ENCODE data around the gene CCDC33. TPM values are rescaled to one million over a fixed set of nuclear protein-coding genes. Genes with fewer than 3 reads are reported as not detected.

CCDC33 gene
- total and polyA plus RNA-seq, 2 donors (not counting 3 experiments of a cell fraction or from before 2014, with no cell fraction given) = not detected

DNA sequence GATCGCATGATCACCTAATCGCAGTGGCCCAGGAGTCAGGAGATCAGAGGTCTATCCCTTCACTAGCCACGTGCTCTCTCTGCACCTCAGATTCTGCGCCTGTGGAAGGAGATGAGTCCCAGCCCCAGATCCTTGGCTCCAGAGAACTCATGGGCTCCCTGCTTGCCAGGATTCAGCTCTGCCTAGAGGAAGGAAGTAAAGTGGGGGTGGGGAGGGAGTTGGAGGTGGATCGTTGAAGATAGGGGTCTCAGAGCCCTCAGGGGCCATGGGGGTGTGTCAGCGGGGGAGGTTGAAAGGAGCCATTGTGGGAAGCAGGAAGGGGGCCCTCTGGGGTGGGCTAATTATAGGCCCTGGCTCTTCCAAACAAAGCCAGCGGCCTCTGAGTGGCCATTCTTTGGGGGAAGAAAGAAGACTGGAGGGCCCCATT is 22.3 kb upstream of the CCDC33 start:
- BruUV-seq (replicated peaks) = no TSS peak

More for the DNA sequence above, 22.3 kb upstream of the CCDC33 start:
- Histone ChIP-seq H3K27ac (ENCODE audit: insufficient read depth, low read depth, low read length) (no peak overlapping the region), H3K9me3 (replicated peaks; ENCODE audit: control insufficient read depth, insufficient read depth, low read length) (no peaks in the 10 kb centered on the region), H2AFZ (ENCODE audit: low read depth, low read length) (no peak overlapping the region), H3K4me1 (ENCODE audit: control insufficient read depth, extremely low read depth, insufficient read depth, low read length) (no peaks in the 10 kb centered on the region), H4K20me1 (replicated peaks; ENCODE audit: control insufficient read depth, extremely low read depth, insufficient read depth, low read length) (no peaks in the 10 kb centered on the region), H3K9ac (replicated peaks; ENCODE audit: extremely low read depth, insufficient read depth, low read length) (no peak overlapping the region), H3K79me2 (ENCODE audit: control insufficient read depth, insufficient read depth, low read length) (no peaks in the 10 kb centered on the region), H3K4me3 (replicated peaks in 1 of 3; ENCODE audit: insufficient read depth in 1 of 3, low read depth in 1 of 3, low read length in 3 of 3) (no peak overlapping the region), H3K4me2 (ENCODE audit: insufficient read depth, low read length) (no peak overlapping the region), H3K36me3 (ENCODE audit: control insufficient read depth in 2 of 2, extremely low read depth in 1 of 2, insufficient read depth in 2 of 2, low read length in 2 of 2) (no peaks in the 10 kb centered on the region), H3K9me1 (replicated peaks; ENCODE audit: control insufficient read depth, extremely low read depth, insufficient read depth, low read length) (no peaks in the 10 kb centered on the region), H3K27me3 (ENCODE audit: control insufficient read depth in 2 of 2, insufficient read depth in 2 of 2, low read length in 2 of 2) (peaks cover 0 to 2% of the 10 kb centered on the region in 2 experiments)
- POLR2A ChIA-PET = no interaction called here
- no peak for FAIRE-seq
- no peak for TF ChIP-seq FOS (IDR thresholded peaks at IDR 0.05; ENCODE audit: borderline replicate concordance, insufficient read depth, low read length)
- TF ChIP-seq MYC (IDR thresholded peaks at IDR 0.05; ENCODE audit: low read depth, low read length) = no peak
- TF ChIP-seq, protein P1, sequence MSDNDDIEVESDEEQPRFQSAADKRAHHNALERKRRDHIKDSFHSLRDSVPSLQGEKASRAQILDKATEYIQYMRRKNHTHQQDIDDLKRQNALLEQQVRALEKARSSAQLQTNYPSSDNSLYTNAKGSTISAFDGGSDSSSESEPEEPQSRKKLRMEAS (IDR thresholded peaks at IDR 0.05; ENCODE audit: insufficient read depth, insufficient read length) = no peak
- TF ChIP-seq JUN (IDR thresholded peaks at IDR 0.05; ENCODE audit: borderline replicate concordance, insufficient read depth, insufficient read length, low read depth) = no peak
- no peak for TF ChIP-seq POLR2A (IDR thresholded peaks at IDR 0.05; ENCODE audit: low read depth, low read length)
- no peak for TF ChIP-seq GATA2 (IDR thresholded peaks at IDR 0.05; ENCODE audit: insufficient read depth, insufficient read length, low read depth, low read length)
- TF ChIP-seq EZH2 (IDR thresholded peaks at IDR 0.05; ENCODE audit: borderline replicate concordance, low read depth, low read length, severe bottlenecking) = no peak
- TF ChIP-seq, protein P2, sequence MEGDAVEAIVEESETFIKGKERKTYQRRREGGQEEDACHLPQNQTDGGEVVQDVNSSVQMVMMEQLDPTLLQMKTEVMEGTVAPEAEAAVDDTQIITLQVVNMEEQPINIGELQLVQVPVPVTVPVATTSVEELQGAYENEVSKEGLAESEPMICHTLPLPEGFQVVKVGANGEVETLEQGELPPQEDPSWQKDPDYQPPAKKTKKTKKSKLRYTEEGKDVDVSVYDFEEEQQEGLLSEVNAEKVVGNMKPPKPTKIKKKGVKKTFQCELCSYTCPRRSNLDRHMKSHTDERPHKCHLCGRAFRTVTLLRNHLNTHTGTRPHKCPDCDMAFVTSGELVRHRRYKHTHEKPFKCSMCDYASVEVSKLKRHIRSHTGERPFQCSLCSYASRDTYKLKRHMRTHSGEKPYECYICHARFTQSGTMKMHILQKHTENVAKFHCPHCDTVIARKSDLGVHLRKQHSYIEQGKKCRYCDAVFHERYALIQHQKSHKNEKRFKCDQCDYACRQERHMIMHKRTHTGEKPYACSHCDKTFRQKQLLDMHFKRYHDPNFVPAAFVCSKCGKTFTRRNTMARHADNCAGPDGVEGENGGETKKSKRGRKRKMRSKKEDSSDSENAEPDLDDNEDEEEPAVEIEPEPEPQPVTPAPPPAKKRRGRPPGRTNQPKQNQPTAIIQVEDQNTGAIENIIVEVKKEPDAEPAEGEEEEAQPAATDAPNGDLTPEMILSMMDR (IDR thresholded peaks at IDR 0.05; ENCODE audit: extremely low read depth in 1 of 2, insufficient read depth in 1 of 2, low read depth in 1 of 2, low read length in 2 of 2) = no peak
- dilution Hi-C loops (cut with MboI; ENCODE audit: extremely low pct_ligation_motif_present, low sequenced_read_pairs) (no loop called here), intact Hi-C loops (cut with micrococcal nuclease) (no loop called here)
- no peak for DNase-seq (ENCODE audit: low read depth, low spot score)
- CTCF ChIA-PET = no interaction called here

All from endothelial cell of umbilical vein (primary cell).